Inflammatory macrophage treated with lipopolysaccharide for 4 hours (primary cell): ENCODE data around the gene SLC16A1.

Source experiments
- DNase-seq: peaks from one replicate; pipeline ENCODE4 v3.0.0-alpha.2; 2020

The SLC16A1 gene

GRCh38 chr1:112878321-112878720 lies 77.7 kb downstream of the SLC16A1 start:
- DNase-seq, result no peak

- DNase-seq, result no peak
These were observed 78.2 kb downstream of the SLC16A1 start for GRCh38 chr1:112877750-112878149.

- no peak for DNase-seq
These were observed 79.7 kb downstream of the SLC16A1 start for GRCh38 chr1:112876315-112876714.

- DNase-seq, result no peak
These were observed 83.4 kb downstream of the SLC16A1 start for GRCh38 chr1:112872551-112872962.

- DNase-seq, result no peak
These were observed 84.9 kb downstream of the SLC16A1 start for GRCh38 chr1:112870887-112871646.

- DNase-seq, result no peak
These were observed 86.1 kb downstream of the SLC16A1 start for GRCh38 chr1:112869895-112870294.

- no peak for DNase-seq
These were observed 87.8 kb downstream of the SLC16A1 start for GRCh38 chr1:112868191-112868590.

GRCh38 chr1:112866981-112867380 lies 89.0 kb downstream of the SLC16A1 start:
- DNase-seq, result no peak

GRCh38 chr1:112866151-112866550 lies 89.8 kb downstream of the SLC16A1 start:
- DNase-seq, result no peak

GRCh38 chr1:112862753-112863426 lies 93.1 kb downstream of the SLC16A1 start:
- no peak for DNase-seq
